Measurements from ENCODE around the gene FREM3. TPM values are rescaled to one million over a fixed set of nuclear protein-coding genes. Genes with fewer than 3 reads are reported as not detected.

Gene FREM3
- total RNA-seq, 1 donor from 2014 or later: not detected

GRCh38 chr4:143643399-143643798 lies 57.1 kb downstream of the FREM3 start:
- TF ChIP-seq CTCF (IDR thresholded peaks at IDR 0.05): no peak
- TF ChIP-seq POLR2AphosphoS5 (IDR thresholded peaks at IDR 0.05; ENCODE audit: insufficient read depth in 1 of 2, low read depth in 1 of 2): no peak
- no peak for TF ChIP-seq POLR2A (IDR thresholded peaks at IDR 0.05)
- intact Hi-C loops (cut with DNase I): no loop called here

DNA sequence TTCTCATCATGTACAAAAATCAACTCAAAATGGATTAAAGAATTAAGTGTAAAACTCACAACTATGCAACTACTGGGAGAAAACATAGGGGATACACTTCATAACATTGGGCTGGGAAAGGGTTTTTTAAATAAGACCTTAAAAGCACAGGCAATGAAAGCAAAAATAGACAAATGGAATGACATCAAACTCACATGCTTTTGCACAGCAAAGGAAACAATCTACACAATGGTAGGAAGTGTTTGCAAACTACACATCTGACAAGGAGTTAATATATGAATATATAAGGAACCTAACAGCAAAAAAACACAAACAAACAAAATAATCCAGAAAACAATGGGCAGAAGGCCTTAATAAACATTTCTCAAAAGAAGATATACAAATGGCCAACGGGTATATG lies 57.9 kb downstream of the FREM3 start:
- Histone ChIP-seq H3K4me1 (no peaks in the 10 kb centered on the region), H3K27ac (no peak overlapping the region), H3K27me3 (no peaks in the 10 kb centered on the region), H3K36me3 (no peaks in the 10 kb centered on the region), H3K9me3 (no peaks in the 10 kb centered on the region), H3K4me3 (no peak overlapping the region)
- no peak for DNase-seq (ENCODE audit: extremely low spot score in 2 of 2)
- intact Hi-C loops (cut with DNase I): no loop called here
- TF ChIP-seq POLR2A (IDR thresholded peaks at IDR 0.05) (no peak), POLR2AphosphoS5 (IDR thresholded peaks at IDR 0.05; ENCODE audit: insufficient read depth in 1 of 2, low read depth in 1 of 2) (no peak), CTCF (IDR thresholded peaks at IDR 0.05) (no peak)

More at GRCh38 chr4:143643399-143643798, 57.1 kb downstream of the FREM3 start:
- H3K27me3 ChIP-seq: no peaks in the 10 kb centered on the region
- no peaks in the 10 kb centered on the region for H3K36me3 ChIP-seq
- no peak overlapping the region for H3K27ac ChIP-seq
- H3K4me1 ChIP-seq: no peaks in the 10 kb centered on the region
- DNase-seq (ENCODE audit: extremely low spot score in 2 of 2): no peak
- no peaks in the 10 kb centered on the region for H3K9me3 ChIP-seq
- H3K4me3 ChIP-seq: no peak overlapping the region

DNA sequence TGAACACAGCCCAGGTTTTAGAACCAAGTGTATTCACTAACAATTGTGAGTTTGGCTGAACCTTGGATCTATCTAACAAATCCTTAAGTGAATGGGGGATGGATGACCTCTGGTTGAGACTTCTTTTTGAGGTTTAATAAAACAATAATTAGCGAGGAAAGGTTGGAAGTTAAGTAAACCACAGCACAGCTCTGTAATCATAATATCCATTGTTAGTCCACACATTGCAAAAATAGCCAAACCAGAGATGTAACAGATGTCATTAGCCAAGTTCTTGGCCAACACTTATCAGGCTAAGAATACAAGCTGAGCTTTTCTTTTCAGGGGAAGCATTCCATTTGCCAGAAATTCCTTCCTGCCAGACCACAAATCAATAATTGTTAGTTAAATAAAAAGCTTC lies 59.1 kb downstream of the FREM3 start:
- no peak for DNase-seq (ENCODE audit: extremely low spot score in 2 of 2)
- Histone ChIP-seq H3K4me1 (no peaks in the 10 kb centered on the region), H3K27ac (no peak overlapping the region)

DNA sequence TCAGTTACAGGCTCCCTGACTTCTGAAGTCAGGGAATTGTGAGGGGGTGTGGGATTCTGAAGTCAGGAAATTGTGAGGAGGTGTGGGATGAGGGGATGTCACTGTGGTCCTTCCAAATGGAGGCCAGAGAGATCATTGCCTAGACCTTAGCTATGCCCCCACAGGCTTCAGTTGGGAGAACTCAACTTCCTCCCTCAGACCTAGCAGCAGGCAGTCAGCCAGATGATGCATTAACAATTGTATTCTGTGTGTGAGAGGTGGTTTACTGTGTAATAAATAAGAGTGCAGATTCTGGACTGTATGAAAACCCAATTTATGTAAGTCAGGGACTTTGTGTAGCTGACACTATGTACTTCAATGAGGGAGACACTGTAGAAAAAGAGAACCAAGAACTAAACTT lies 65.7 kb downstream of the FREM3 start:
- no peaks in the 10 kb centered on the region for H3K27me3 ChIP-seq
- no peak for DNase-seq (ENCODE audit: extremely low spot score in 2 of 2)
- no peaks in the 10 kb centered on the region for H3K36me3 ChIP-seq
- no peak overlapping the region for H3K4me3 ChIP-seq
- TF ChIP-seq POLR2AphosphoS5 (IDR thresholded peaks at IDR 0.05; ENCODE audit: insufficient read depth in 1 of 2, low read depth in 1 of 2) (no peak), CTCF (IDR thresholded peaks at IDR 0.05) (no peak), POLR2A (IDR thresholded peaks at IDR 0.05) (no peak)
- H3K9me3 ChIP-seq: no peaks in the 10 kb centered on the region
- intact Hi-C loops (cut with DNase I): no loop called here
- no peak overlapping the region for H3K27ac ChIP-seq
- H3K4me1 ChIP-seq: no peaks in the 10 kb centered on the region

More for the DNA sequence above, 59.1 kb downstream of the FREM3 start:
- no peaks in the 10 kb centered on the region for H3K27me3 ChIP-seq
- H3K36me3 ChIP-seq: no peaks in the 10 kb centered on the region
- intact Hi-C loops (cut with DNase I): no loop called here
- TF ChIP-seq POLR2AphosphoS5 (IDR thresholded peaks at IDR 0.05; ENCODE audit: insufficient read depth in 1 of 2, low read depth in 1 of 2): no peak
- no peak for TF ChIP-seq POLR2A (IDR thresholded peaks at IDR 0.05)
- TF ChIP-seq CTCF (IDR thresholded peaks at IDR 0.05): no peak
- no peaks in the 10 kb centered on the region for H3K9me3 ChIP-seq
- H3K4me3 ChIP-seq: no peak overlapping the region

- intact Hi-C loops (cut with DNase I): no loop called here
Measured at GRCh38 chr4:143633833-143634232, 66.6 kb downstream of the FREM3 start.

More at GRCh38 chr4:143633833-143634232, 66.6 kb downstream of the FREM3 start:
- Histone ChIP-seq H3K9me3 (no peaks in the 10 kb centered on the region), H3K27me3 (no peaks in the 10 kb centered on the region), H3K36me3 (no peaks in the 10 kb centered on the region), H3K27ac (no peak overlapping the region), H3K4me1 (no peaks in the 10 kb centered on the region), H3K4me3 (no peak overlapping the region)
- no peak for TF ChIP-seq POLR2AphosphoS5 (IDR thresholded peaks at IDR 0.05; ENCODE audit: insufficient read depth in 1 of 2, low read depth in 1 of 2)
- TF ChIP-seq CTCF (IDR thresholded peaks at IDR 0.05): no peak
- DNase-seq (ENCODE audit: extremely low spot score in 2 of 2): no peak

Measured in vagina (tissue), 2 donors.